Heart left ventricle (tissue), 16 donors: ENCODE data around the gene KATNB1. TPM values are rescaled to one million over a fixed set of nuclear protein-coding genes. Genes with fewer than 3 reads are reported as not detected.

Experiments
- ATAC-seq, 4 donors: fragments of 200-7000 bp; cut with Tn5 transposase; one replicate each; pipeline ENCODE4 v1.9.1; 2020 to 2022; ENCODE audit warnings: moderate library complexity in 4 of 4, mild to moderate bottlenecking in 3 of 4, moderate number of reproducible peaks in 1 of 4
- DNase-seq, 5 donors: peaks; one replicate each; pipeline ENCODE4 v3.0.0-alpha.2; 2020
- H3K27ac ChIP-seq, 12 donors: fragments of 200-600 bp; sonication (generic) in 4 of 12; one replicate each; pipeline versions ENCODE4 v1.5.0 to v1.8.0; 2016 to 2022; ENCODE audit warnings: mild to moderate bottlenecking in 2 of 12
- H3K27me3 ChIP-seq, 9 donors: fragments of 200-600 bp; sonication (generic) in 2 of 9; one replicate each; pipeline versions ENCODE4 v1.5.1 to v1.8.0; 2016 to 2022; ENCODE audit warnings: mild to moderate bottlenecking in 3 of 9
- H3K36me3 ChIP-seq, 9 donors: fragments of 200-600 bp; sonication (generic) in 2 of 9; one replicate each; pipeline versions ENCODE4 v1.5.0 to v1.8.0; 2018 to 2022; ENCODE audit warnings: mild to moderate bottlenecking in 2 of 9
- H3K4me1 ChIP-seq, 12 donors: fragments of 200-600 bp; sonication (generic) in 4 of 12; one replicate each; pipeline versions ENCODE4 v1.5.0 to v1.8.0; 2016 to 2022; ENCODE audit warnings: mild to moderate bottlenecking in 3 of 12
- H3K4me3 ChIP-seq, 12 donors: fragments of 200-600 bp; sonication (generic) in 4 of 12; one replicate each; pipeline versions ENCODE4 v1.5.0 to v1.8.0; 2017 to 2022; ENCODE audit warnings: mild to moderate bottlenecking in 9 of 12, moderate library complexity in 4 of 12
- H3K9me3 ChIP-seq, 12 donors: fragments of 200-600 bp; sonication (generic) in 4 of 12; one replicate each; pipeline versions ENCODE4 v1.5.0 to v1.8.0; 2016 to 2022; ENCODE audit warnings: mild to moderate bottlenecking in 1 of 12
- CTCF ChIP-seq, 12 donors: fragments of 200-600 bp; sonication (generic) in 4 of 12; IDR thresholded peaks; one replicate each; pipeline versions ENCODE4 v1.5.0 to v1.8.0; 2018 to 2022; ENCODE audit warnings: antibody characterized with exemption in 12 of 12, mild to moderate bottlenecking in 5 of 12
- POLR2A ChIP-seq, 2 donors: fragments of 450-650 bp; IDR thresholded peaks; one replicate each; pipeline ENCODE4 v1.6.1; 2017; ENCODE audit warnings: antibody characterized with exemption in 2 of 2, mild to moderate bottlenecking in 2 of 2, moderate library complexity in 2 of 2
- WGBS, 4 donors: extraction: QIAGEN DNeasy Blood & Tissue Kit in 2 of 4; methylation state at CpG; one replicate each; pipeline versions ENCODE4 v1.1.5 to v1.1.7; 2013 to 2018; 5-methylcytosine and 5-hydroxymethylcytosine counted together
- intact Hi-C, 10 donors: fragments of 100-400 bp; cut with DNase I; formaldehyde crosslinking; loops; one replicate each; pipeline versions ENCODE4 v1.11.1 to v1.14.2; 2022
- polyA plus RNA-seq, 2 donors: library from polyadenylated mRNA; stranded (reverse); fragments of 200-250 nt; gene quantifications; one replicate each; pipeline ENCODE4 v1.2.3, GENCODE V29; 2013
- total RNA-seq, 9 donors: library from RNA; depleted of rRNA in 2 of 9; stranded (reverse); fragments of >200 nt in 2 of 9; fragmentation: NEBNext Ultra II Directional in 3 of 9; extraction: Animal tissue kit (Norgen Biotek cat#: 25700) in 3 of 9; gene quantifications; one replicate each; pipeline versions ENCODE4 v1.1.0 to v1.2.4, GENCODE V29; 2016 to 2023
- donor health status: ischemic (EF 13 %, LVEDD 7.1; RV severe dilation, severe dysfunction).
- donor health status: healthy with polysubstance abuse.
- donor health status: DM: no; HTN: yes; CAD: no.
- donor health status: DM: no; HTN: no; CAD: no.
- donor health status: ischemic (EF 25% LVEDD 6.9; RV normal size, moderate dysfunction).
- donor health status: ischemic (EF 25% LVEDD 5.7; RV mildly dilated, moderate dysfunction).
- donor health status: healthy.
- donor health status: DM: yes; HTN: yes; CAD: no.
- donor health status: ischemic (EF 35%, LVEDD 5.7; RV mildly dilated, moderate dysfunction).
- donor health status: nonischemic (EF 11% LVEDD 7.7; RV severe dilation, severe dysfunction).
- donor health status: DM: yes; HTN: yes; CAD: no.
- donor health status: PGD.
- donor health status: ischemic (EF 29% LVEDD 5.4; RV normal size, mild dysfunction).
- donor health status: nonischemic (EF 23%, LVEDD 6.1; RV moderate dilation, normal function).

Gene KATNB1
- total and polyA plus RNA-seq, 11 donors: 8.0 to 20.5 (median 15.3) TPM

DNA sequence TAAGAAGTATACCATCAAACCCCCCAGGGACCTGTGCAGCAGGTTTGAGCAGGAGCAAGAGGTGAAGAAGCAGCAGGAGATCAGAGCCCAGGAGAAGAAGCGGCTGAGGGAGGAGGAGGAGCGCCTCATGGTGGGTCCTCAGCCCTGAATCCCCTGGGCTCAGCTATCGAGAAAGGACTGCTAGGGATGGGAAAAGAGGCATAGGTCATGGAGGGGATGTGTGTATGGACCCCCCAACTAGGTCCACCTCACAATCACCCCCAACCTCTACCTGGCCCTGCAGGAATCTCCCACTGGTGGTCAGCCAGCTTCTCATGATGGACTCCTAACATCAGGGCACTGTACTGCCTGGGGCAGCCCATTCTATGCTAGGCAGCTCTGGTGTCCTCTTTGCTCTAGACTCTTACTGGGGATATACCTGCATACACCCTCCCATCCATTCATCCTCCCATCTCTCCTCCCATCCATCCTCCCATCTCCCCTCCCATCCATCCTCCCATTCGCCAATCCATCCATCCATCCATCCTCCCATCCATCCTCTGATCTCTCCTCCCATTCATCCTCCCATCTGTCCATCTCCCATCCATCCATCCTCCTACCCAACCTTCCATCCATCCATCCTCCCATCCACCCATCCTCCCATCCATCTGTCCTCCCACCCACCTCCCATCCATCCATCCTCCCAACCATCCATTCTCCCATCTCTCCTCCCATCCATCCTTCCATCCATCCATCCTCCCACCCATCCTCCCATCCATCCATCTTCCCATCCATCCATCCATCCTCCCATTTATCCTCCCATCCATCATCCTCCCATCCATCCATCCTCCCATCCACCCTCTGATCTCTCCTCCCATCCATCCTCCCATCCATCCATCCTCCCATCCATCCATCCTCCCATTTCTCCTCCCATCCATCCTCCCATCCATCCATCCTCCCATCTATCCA lies 30.4 kb upstream of the KATNB1 start:
- ATAC-seq (no peak), DNase-seq (no peak)
- H3K36me3 ChIP-seq: no peaks in the 10 kb centered on the region
- H3K27ac ChIP-seq: no peak overlapping the region
- 90 to 95% (median 93%) methylated on average over 4 of the region's 4 CpGs for WGBS, 4 donors
- H3K4me3 ChIP-seq: no peak overlapping the region
- TF ChIP-seq POLR2A (IDR thresholded peaks at IDR 0.05) (no peak), CTCF (IDR thresholded peaks at IDR 0.05) (no peak)
- H3K27me3 ChIP-seq: no peaks in the 10 kb centered on the region
- H3K4me1 ChIP-seq: no peaks in the 10 kb centered on the region
- intact Hi-C loops: loop anchor here in 2 of 10 donors (5.0 kb wide), 2 partner anchors 43 to 48 kb away; no protein-coding TSS in a partner anchor
- no peaks in the 10 kb centered on the region for H3K9me3 ChIP-seq

- Histone ChIP-seq H3K36me3 (no peaks in the 10 kb centered on the region), H3K9me3 (no peaks in the 10 kb centered on the region), H3K27ac (no peak overlapping the region), H3K4me3 (no peak overlapping the region), H3K27me3 (peaks cover 0 to 2% (median 0%) of the 10 kb centered on the region in 9 donors), H3K4me1 (no peaks in the 10 kb centered on the region)
- no peak for DNase-seq
- TF ChIP-seq POLR2A (IDR thresholded peaks at IDR 0.05): no peak
- TF ChIP-seq CTCF (IDR thresholded peaks at IDR 0.05): no peak
- no peak for ATAC-seq
- WGBS, 4 donors: 70 to 87% (median 77%) methylated on average over 1 of the region's 1 CpG
- intact Hi-C loops: loop anchor here in 1 of 10 donors (5.0 kb wide), 1 partner anchor 44 kb away; no protein-coding TSS in a partner anchor
These were observed 28.9 kb upstream of the KATNB1 start for GRCh38 chr16:57706717-57707116.

DNA sequence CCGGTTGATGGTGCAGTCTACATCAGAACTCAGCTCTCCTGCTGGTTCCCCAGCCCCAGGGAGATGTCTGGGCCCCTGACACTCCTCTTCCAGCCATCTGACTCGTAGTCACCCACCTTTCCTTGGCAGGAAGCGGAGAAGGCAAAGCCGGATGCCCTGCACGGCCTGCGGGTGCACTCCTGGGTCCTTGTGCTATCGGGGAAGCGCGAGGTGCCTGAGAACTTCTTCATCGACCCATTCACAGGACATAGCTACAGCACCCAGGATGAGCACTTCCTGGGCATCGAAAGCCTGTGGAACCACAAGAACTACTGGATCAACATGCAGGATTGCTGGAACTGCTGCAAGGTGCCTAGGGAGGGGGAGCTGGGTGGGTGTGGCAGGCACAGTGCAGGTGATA lies 28.2 kb upstream of the KATNB1 start:
- Histone ChIP-seq H3K36me3 (no peaks in the 10 kb centered on the region), H3K9me3 (no peaks in the 10 kb centered on the region), H3K4me3 (no peak overlapping the region), H3K27ac (no peak overlapping the region), H3K27me3 (peaks cover 0 to 2% (median 0%) of the 10 kb centered on the region in 9 donors), H3K4me1 (no peaks in the 10 kb centered on the region)
- intact Hi-C loops: loop anchor here in 1 of 10 donors (5.0 kb wide), 1 partner anchor 45 kb away; no protein-coding TSS in a partner anchor
- 85 to 92% (median 90%) methylated on average over 10 to 11 of the region's 11 CpGs for WGBS, 4 donors
- DNase-seq: no peak
- TF ChIP-seq CTCF (IDR thresholded peaks at IDR 0.05) (no peak), POLR2A (IDR thresholded peaks at IDR 0.05) (no peak)
- ATAC-seq: no peak

GRCh38 chr16:57708168-57708567 lies 27.4 kb upstream of the KATNB1 start:
- Histone ChIP-seq H3K4me3 (no peak overlapping the region), H3K27ac (no peak overlapping the region), H3K36me3 (no peaks in the 10 kb centered on the region), H3K4me1 (no peaks in the 10 kb centered on the region), H3K27me3 (peaks cover 0 to 2% (median 0%) of the 10 kb centered on the region in 9 donors), H3K9me3 (no peaks in the 10 kb centered on the region)
- TF ChIP-seq POLR2A (IDR thresholded peaks at IDR 0.05) (no peak), CTCF (IDR thresholded peaks at IDR 0.05) (no peak)
- no peak for DNase-seq
- intact Hi-C loops: loop anchor here in 1 of 10 donors (5.0 kb wide), 1 partner anchor 46 kb away; no protein-coding TSS in a partner anchor
- 87 to 91% (median 88%) methylated on average over 3 of the region's 3 CpGs for WGBS, 4 donors
- no peak for ATAC-seq
